Spleen (tissue), 11 donors: Measurements from ENCODE around the gene ZGPAT. TPM values are rescaled to one million over a fixed set of nuclear protein-coding genes. Genes with fewer than 3 reads are reported as not detected.

Experiments
- DNase-seq: peaks from one replicate; pipeline ENCODE4 v3.0.0-alpha.2; 2020
- H3K27ac ChIP-seq, 8 donors: fragments of 200-600 bp; sonication (generic) in 7 of 8; 1 replicate in 4 of 8; 2 replicates in 4 of 8; pipeline versions ENCODE4 v1.5.0 to v1.8.0; 2016 to 2021; ENCODE audit warnings: inconsistent platforms in 4 of 8, mild to moderate bottlenecking in 4 of 8, moderate library complexity in 1 of 8
- H3K27me3 ChIP-seq, 7 donors: fragments of 200-600 bp; sonication (generic) in 6 of 7; replicated peaks in 1 of 7; 1 replicate in 4 of 7; 2 replicates in 3 of 7; pipeline versions ENCODE4 v1.5.0 to v1.8.0; 2016 to 2021; ENCODE audit warnings: inconsistent platforms in 3 of 7, mild to moderate bottlenecking in 1 of 7
- H3K36me3 ChIP-seq, 6 donors: fragments of 200-600 bp; sonication (generic) in 5 of 6; 1 replicate in 4 of 6; 2 replicates in 2 of 6; pipeline versions ENCODE4 v1.5.0 to v1.8.0; 2016 to 2021; ENCODE audit warnings: inconsistent platforms in 2 of 6
- H3K4me1 ChIP-seq, 6 donors: fragments of 200-600 bp; sonication (generic) in 5 of 6; 1 replicate in 3 of 6; 2 replicates in 3 of 6; pipeline versions ENCODE4 v1.5.0 to v1.8.0; 2016 to 2021; ENCODE audit warnings: inconsistent platforms in 3 of 6
- H3K4me3 ChIP-seq, 8 donors: fragments of 200-600 bp; sonication (generic) in 7 of 8; 1 replicate in 4 of 8; 2 replicates in 4 of 8; pipeline versions ENCODE4 v1.5.0 to v1.8.0; 2016 to 2021; ENCODE audit warnings: inconsistent platforms in 4 of 8, mild to moderate bottlenecking in 4 of 8, moderate library complexity in 2 of 8
- H3K9me3 ChIP-seq, 8 donors: fragments of 200-600 bp; sonication (generic) in 7 of 8; 1 replicate in 4 of 8; 2 replicates in 4 of 8; pipeline versions ENCODE4 v1.5.0 to v1.8.0; 2016 to 2021; ENCODE audit warnings: inconsistent platforms in 4 of 8
- CTCF ChIP-seq, 11 experiments: fragments of 200-600 bp in 7 of 11; fragments of 450-650 bp in 4 of 11; sonication (generic) in 4 of 11; IDR thresholded peaks in 8 of 11; conservative IDR thresholded peaks in 3 of 11; 1 replicate in 7 of 11; 2 replicates in 4 of 11; pipeline versions ENCODE4 v1.4.0 to v1.8.0; 2016 to 2021; ENCODE audit warnings: antibody characterized with exemption in 11 of 11, inconsistent platforms in 4 of 11, mild to moderate bottlenecking in 1 of 11
- POLR2A ChIP-seq, 3 donors: fragments of 450-650 bp; IDR thresholded peaks; one replicate each; pipeline ENCODE4 v1.5.1; 2017; ENCODE audit warnings: antibody characterized with exemption in 3 of 3, mild to moderate bottlenecking in 1 of 3
- POLR2AphosphoS5 ChIP-seq, 3 donors: sonication (generic); formaldehyde crosslinking; IDR thresholded peaks; one replicate each; pipeline ENCODE4 v1.5.1; 2017; ENCODE audit warnings: antibody characterized with exemption in 3 of 3
- WGBS, 5 donors: extraction: QIAGEN DNeasy Blood & Tissue Kit in 3 of 5; methylation state at CpG; one replicate each; pipeline versions ENCODE4 v1.1.5 to v1.1.7; 2013 to 2018; 5-methylcytosine and 5-hydroxymethylcytosine counted together
- intact Hi-C: fragments of 100-400 bp; cut with DNase I; formaldehyde crosslinking; loops from one replicate; pipeline ENCODE4 v1.15.0; 2023; ENCODE audit warnings: low total_unique reads
- polyA plus RNA-seq, 3 donors: library from polyadenylated mRNA; stranded (reverse); fragments of 200-250 nt; gene quantifications; one replicate each; pipeline ENCODE4 v1.2.1, GENCODE V29; 2013
- total RNA-seq, 7 donors: library from RNA; depleted of rRNA in 3 of 7; stranded (reverse); fragments of >200 nt in 3 of 7; fragmentation: NEBNext Ultra II Directional in 4 of 7; extraction: Animal tissue kit (Norgen Biotek cat#: 25700) in 4 of 7; gene quantifications; one replicate each; pipeline versions ENCODE4 v1.1.0 to v1.2.1, GENCODE V29; 2016 to 2021
- donor health status: healthy with polysubstance abuse.
- donor health status: DM: no; HTN: no; CAD: no; lungs with moderate emphysema.
- donor health status: DM: no; HTN: no; CAD: no.
- donor health status: Bipolar disorder and iron deficiency.
- donor health status: healthy.
- donor health status: DM: no; HTN: no; CAD: no.
- donor health status: DM: yes; HTN: yes; CAD: no.

The ZGPAT gene
- total and polyA plus RNA-seq, 10 donors = 23.6 to 72.8 (median 38.2) TPM

GRCh38 chr20:63690003-63690897 lies 17.6 kb upstream of the ZGPAT start:
- peak; percentile 72 for DNase-seq
- H3K27ac ChIP-seq = peak overlapping the region in 6 of 8 donors; percentile 29 to 90 (median 88)
- H3K4me1 ChIP-seq = peaks cover 15 to 85% (median 64%) of the 10 kb centered on the region in 6 donors

GRCh38 chr20:63690898-63691710 lies 16.7 kb upstream of the ZGPAT start:
- peaks cover 18 to 85% (median 60%) of the 10 kb centered on the region in 6 donors for H3K4me1 ChIP-seq

More at GRCh38 chr20:63690003-63690897, 17.6 kb upstream of the ZGPAT start:
- Histone ChIP-seq H3K36me3 (peaks cover 0 to 31% (median 7%) of the 10 kb centered on the region in 6 donors), H3K27me3 (peaks cover 0 to 6% (median 0%) of the 10 kb centered on the region in 7 donors), H3K9me3 (no peaks in the 10 kb centered on the region), H3K4me3 (no peak overlapping the region)
- 90 to 92% (median 92%) methylated on average over 15 to 40 of the region's 40 CpGs for WGBS, 5 donors
- intact Hi-C loops = no loop called here
- peak in 2 of 3 donors; percentile 2 to 15 for TF ChIP-seq POLR2AphosphoS5 (IDR thresholded peaks at IDR 0.05)
- TF ChIP-seq CTCF (IDR thresholded peaks at IDR 0.05 in 8 of 11, conservative IDR thresholded peaks at IDR 0.05 in 3 of 11) = no peak
- no peak for TF ChIP-seq POLR2A (IDR thresholded peaks at IDR 0.05)

GRCh38 chr20:63691711-63692435 lies 16.0 kb upstream of the ZGPAT start:
- peak; percentile 74 for DNase-seq
- no peak for TF ChIP-seq POLR2A (IDR thresholded peaks at IDR 0.05)
- TF ChIP-seq POLR2AphosphoS5 (IDR thresholded peaks at IDR 0.05) = peak in 2 of 3 donors; percentile 30 to 58
- Histone ChIP-seq H3K36me3 (peaks cover 0 to 41% (median 7%) of the 10 kb centered on the region in 6 donors), H3K4me3 (no peak overlapping the region), H3K9me3 (no peaks in the 10 kb centered on the region), H3K27ac (peak overlapping the region in 7 of 8 donors; percentile 29 to 90 (median 44)), H3K27me3 (peaks cover 0 to 11% (median 0%) of the 10 kb centered on the region in 7 donors), H3K4me1 (peaks cover 19 to 85% (median 60%) of the 10 kb centered on the region in 6 donors)
- intact Hi-C loops = no loop called here
- WGBS, 5 donors = 64 to 82% (median 76%) methylated on average over 14 to 21 of the region's 21 CpGs

More at GRCh38 chr20:63690898-63691710, 16.7 kb upstream of the ZGPAT start:
- DNase-seq = peak; percentile 75
- TF ChIP-seq POLR2AphosphoS5 (IDR thresholded peaks at IDR 0.05) (peak in 2 of 3 donors; percentile 33 to 54), POLR2A (IDR thresholded peaks at IDR 0.05) (no peak)
- Histone ChIP-seq H3K9me3 (no peaks in the 10 kb centered on the region), H3K4me3 (no peak overlapping the region), H3K27ac (peak overlapping the region in 7 of 8 donors; percentile 26 to 90 (median 44)), H3K27me3 (peaks cover 0 to 6% (median 0%) of the 10 kb centered on the region in 7 donors), H3K36me3 (peaks cover 0 to 40% (median 7%) of the 10 kb centered on the region in 6 donors)
- intact Hi-C loops = no loop called here
- 68 to 92% (median 78%) methylated on average over 15 to 24 of the region's 24 CpGs for WGBS, 5 donors

GRCh38 chr20:63692436-63693082 lies 15.3 kb upstream of the ZGPAT start:
- H3K4me1 ChIP-seq = peaks cover 25 to 85% (median 60%) of the 10 kb centered on the region in 6 donors
- H3K27ac ChIP-seq = peak overlapping the region in 6 of 8 donors; percentile 40 to 90 (median 44)
- H3K36me3 ChIP-seq = peaks cover 0 to 44% (median 7%) of the 10 kb centered on the region in 6 donors
- no peaks in the 10 kb centered on the region for H3K9me3 ChIP-seq
- TF ChIP-seq POLR2AphosphoS5 (IDR thresholded peaks at IDR 0.05) (peak in 2 of 3 donors; percentile 16 to 47), POLR2A (IDR thresholded peaks at IDR 0.05) (no peak), CTCF (IDR thresholded peaks at IDR 0.05 in 8 of 11, conservative IDR thresholded peaks at IDR 0.05 in 3 of 11) (peak in 1 of 11 experiments; percentile 7)
- DNase-seq = peak; percentile 65
- WGBS, 5 donors = 68 to 86% (median 80%) methylated on average over 9 to 20 of the region's 20 CpGs
- no peak overlapping the region for H3K4me3 ChIP-seq
- H3K27me3 ChIP-seq = peaks cover 0 to 7% (median 0%) of the 10 kb centered on the region in 7 donors
- intact Hi-C loops = no loop called here
